ENCODE data around the gene SZT2. TPM values are rescaled to one million over a fixed set of nuclear protein-coding genes. Genes with fewer than 3 reads are reported as not detected.

Gene SZT2
- total RNA-seq, 1 experiment from 2014 or later, result 65.3 TPM

GRCh38 chr1:43465505-43466067 is 75.9 kb downstream of the SZT2 start:
- peaks cover 5% of the 10 kb centered on the region for H3K4me1 Mint-ChIP-seq (ENCODE audit: insufficient read depth, unreplicated experiment)
- intact Hi-C loops (cut with micrococcal nuclease), result no loop called here
- no TSS peak for BruUV-seq (replicated peaks)
- no peaks in the 10 kb centered on the region for H3K27me3 Mint-ChIP-seq (ENCODE audit: insufficient read depth, unreplicated experiment)
- CTCF ChIA-PET, result interaction anchor here (0.6 kb wide), 1 partner anchor 231 kb away, joined by 5 read pairs; no protein-coding TSS in a partner anchor
- no peaks in the 10 kb centered on the region for H3K9me3 Mint-ChIP-seq (ENCODE audit: unreplicated experiment)
- no peaks in the 10 kb centered on the region for H3K36me3 Mint-ChIP-seq (ENCODE audit: insufficient read depth, unreplicated experiment)
- H3K27ac Mint-ChIP-seq (ENCODE audit: low read depth, unreplicated experiment), result no peak overlapping the region
- TF ChIP-seq CTCF (IDR thresholded peaks at IDR 0.05; ENCODE audit: unreplicated experiment), result no peak
- H3K4me3 Mint-ChIP-seq (ENCODE audit: unreplicated experiment), result no peak overlapping the region
- POLR2A ChIA-PET, result interaction anchor here (0.9 kb wide), 1 partner anchor 9 kb away, joined by 3 read pairs; no protein-coding TSS in a partner anchor
- DNase-seq (ENCODE audit: unreplicated experiment), result no peak

- Mint-ChIP-seq H3K36me3 (ENCODE audit: insufficient read depth, unreplicated experiment) (no peaks in the 10 kb centered on the region), H3K27me3 (ENCODE audit: insufficient read depth, unreplicated experiment) (no peaks in the 10 kb centered on the region), H3K4me1 (ENCODE audit: insufficient read depth, unreplicated experiment) (peaks cover 5% of the 10 kb centered on the region), H3K9me3 (ENCODE audit: unreplicated experiment) (no peaks in the 10 kb centered on the region), H3K27ac (ENCODE audit: low read depth, unreplicated experiment) (no peak overlapping the region), H3K4me3 (ENCODE audit: unreplicated experiment) (no peak overlapping the region)
- no peak for TF ChIP-seq CTCF (IDR thresholded peaks at IDR 0.05; ENCODE audit: unreplicated experiment)
- ChIA-PET CTCF (no interaction called here), POLR2A (interaction anchor here (0.6 kb wide), 1 partner anchor 60 kb away, joined by 5 read pairs; no protein-coding TSS in a partner anchor)
- intact Hi-C loops (cut with micrococcal nuclease), result no loop called here
- no peak for DNase-seq (ENCODE audit: unreplicated experiment)
- BruUV-seq (replicated peaks), result no TSS peak
Measured at GRCh38 chr1:43466403-43466802, 76.7 kb downstream of the SZT2 start.

- H3K4me3 Mint-ChIP-seq (ENCODE audit: unreplicated experiment), result no peak overlapping the region
- ChIA-PET POLR2A (interaction anchor here (0.8 kb wide), 1 partner anchor 21 kb away, joined by 3 read pairs; no protein-coding TSS in a partner anchor), CTCF (interaction anchor here (0.6 kb wide), 1 partner anchor 57 kb away, joined by 4 read pairs; no protein-coding TSS in a partner anchor)
- H3K36me3 Mint-ChIP-seq (ENCODE audit: insufficient read depth, unreplicated experiment), result no peaks in the 10 kb centered on the region
- TF ChIP-seq CTCF (IDR thresholded peaks at IDR 0.05; ENCODE audit: unreplicated experiment), result no peak
- BruUV-seq (replicated peaks), result no TSS peak
- H3K27me3 Mint-ChIP-seq (ENCODE audit: insufficient read depth, unreplicated experiment), result no peaks in the 10 kb centered on the region
- H3K27ac Mint-ChIP-seq (ENCODE audit: low read depth, unreplicated experiment), result no peak overlapping the region
- H3K4me1 Mint-ChIP-seq (ENCODE audit: insufficient read depth, unreplicated experiment), result peaks cover 16% of the 10 kb centered on the region
- DNase-seq (ENCODE audit: unreplicated experiment), result no peak
- no peaks in the 10 kb centered on the region for H3K9me3 Mint-ChIP-seq (ENCODE audit: unreplicated experiment)
- intact Hi-C loops (cut with micrococcal nuclease), result no loop called here
Measured at GRCh38 chr1:43468414-43468813, 78.7 kb downstream of the SZT2 start.

- no peak overlapping the region for H3K4me3 Mint-ChIP-seq (ENCODE audit: unreplicated experiment)
- POLR2A ChIA-PET, result interaction anchor here (1.1 kb wide), 1 partner anchor 12 kb away, joined by 3 read pairs; no protein-coding TSS in a partner anchor
- no peaks in the 10 kb centered on the region for H3K9me3 Mint-ChIP-seq (ENCODE audit: unreplicated experiment)
- H3K27me3 Mint-ChIP-seq (ENCODE audit: insufficient read depth, unreplicated experiment), result no peaks in the 10 kb centered on the region
- no peak for DNase-seq (ENCODE audit: unreplicated experiment)
- no peaks in the 10 kb centered on the region for H3K36me3 Mint-ChIP-seq (ENCODE audit: insufficient read depth, unreplicated experiment)
- no peak overlapping the region for H3K27ac Mint-ChIP-seq (ENCODE audit: low read depth, unreplicated experiment)
- intact Hi-C loops (cut with micrococcal nuclease), result no loop called here
- peaks cover 16% of the 10 kb centered on the region for H3K4me1 Mint-ChIP-seq (ENCODE audit: insufficient read depth, unreplicated experiment)
- BruUV-seq (replicated peaks), result no TSS peak
- CTCF ChIA-PET, result no interaction called here
- no peak for TF ChIP-seq CTCF (IDR thresholded peaks at IDR 0.05; ENCODE audit: unreplicated experiment)
Measured at GRCh38 chr1:43469932-43470331, 80.2 kb downstream of the SZT2 start.

All from MCF 10A (cell line).